ENCODE data around the gene EIF4E2.

EIF4E2 gene

GRCh38 chr2:232586943-232587505 is 36.5 kb downstream of the EIF4E2 start:
- TF ChIP-seq CTCF (conservative IDR thresholded peaks at IDR 0.05; ENCODE audit: low read depth, low read length): no peak
- Histone ChIP-seq H4K20me1 (ENCODE audit: insufficient read depth) (no peaks in the 10 kb centered on the region), H3K4me2 (no peak overlapping the region), H2AFZ (ENCODE audit: low read depth) (no peak overlapping the region), H3K9ac (no peak overlapping the region), H3K27me3 (ENCODE audit: insufficient read depth, low read depth) (no peaks in the 10 kb centered on the region), H3K4me3 (IDR thresholded peaks at IDR 0.05; ENCODE audit: insufficient read depth, low read depth, low read length) (no peak overlapping the region), H3K36me3 (ENCODE audit: insufficient read depth) (no peaks in the 10 kb centered on the region), H3K27ac (no peak overlapping the region), H3K79me2 (ENCODE audit: insufficient read depth, low read depth) (no peaks in the 10 kb centered on the region), H3K4me1 (ENCODE audit: low read depth, poor library complexity, severe bottlenecking) (no peaks in the 10 kb centered on the region)

DNA sequence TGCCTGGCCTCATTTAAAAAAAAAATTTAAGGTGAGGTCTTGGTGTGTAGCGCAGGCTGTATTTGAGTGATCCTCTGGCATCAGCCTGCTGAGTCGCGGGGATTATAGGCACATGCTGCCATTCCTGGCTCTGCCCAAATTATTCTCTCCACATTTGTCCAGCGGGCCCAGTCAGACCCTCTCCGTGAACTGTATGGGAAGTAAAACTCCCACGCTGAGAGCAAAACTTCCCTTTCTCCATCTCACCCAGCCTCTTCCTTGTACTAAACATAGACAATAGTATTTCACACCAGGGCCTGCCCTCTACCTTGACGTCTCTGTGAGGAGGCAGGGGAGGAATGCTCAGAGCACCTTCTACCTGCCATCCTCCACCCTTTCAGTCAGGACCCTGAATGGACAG is 37.0 kb downstream of the EIF4E2 start:
- TF ChIP-seq CTCF (conservative IDR thresholded peaks at IDR 0.05; ENCODE audit: low read depth, low read length): no peak
- Histone ChIP-seq H3K9ac (no peak overlapping the region), H3K4me1 (ENCODE audit: low read depth, poor library complexity, severe bottlenecking) (no peaks in the 10 kb centered on the region), H3K27ac (no peak overlapping the region), H4K20me1 (ENCODE audit: insufficient read depth) (no peaks in the 10 kb centered on the region), H3K4me2 (no peak overlapping the region), H3K79me2 (ENCODE audit: insufficient read depth, low read depth) (no peaks in the 10 kb centered on the region), H2AFZ (ENCODE audit: low read depth) (no peak overlapping the region), H3K27me3 (ENCODE audit: insufficient read depth, low read depth) (no peaks in the 10 kb centered on the region), H3K36me3 (ENCODE audit: insufficient read depth) (no peaks in the 10 kb centered on the region), H3K4me3 (IDR thresholded peaks at IDR 0.05; ENCODE audit: insufficient read depth, low read depth, low read length) (no peak overlapping the region)

DNA sequence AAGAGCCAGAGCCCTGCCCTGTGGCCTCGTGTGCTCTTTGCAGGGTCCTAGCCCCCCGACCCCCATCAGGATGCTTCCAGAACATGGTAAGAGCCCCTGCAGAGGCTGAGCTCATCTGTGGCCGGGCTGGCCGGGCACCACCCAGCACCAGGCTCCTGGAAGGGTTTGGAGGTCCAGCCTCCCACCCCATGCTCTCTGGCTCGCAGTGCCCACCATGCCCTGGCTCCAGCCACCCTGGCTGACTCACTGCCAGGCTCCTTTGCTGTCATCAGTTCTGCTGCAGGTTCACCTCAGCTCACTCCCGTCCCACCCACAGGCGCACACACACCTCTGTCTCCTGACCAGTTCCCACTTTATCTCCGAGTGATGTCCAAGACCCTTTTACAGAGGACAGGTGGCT is 37.5 kb downstream of the EIF4E2 start:
- no peak overlapping the region for H3K9ac ChIP-seq
- H3K27ac ChIP-seq: no peak overlapping the region
- H3K4me2 ChIP-seq: no peak overlapping the region
- no peaks in the 10 kb centered on the region for H3K4me1 ChIP-seq (ENCODE audit: low read depth, poor library complexity, severe bottlenecking)
- no peak for TF ChIP-seq CTCF (conservative IDR thresholded peaks at IDR 0.05; ENCODE audit: low read depth, low read length)
- no peaks in the 10 kb centered on the region for H4K20me1 ChIP-seq (ENCODE audit: insufficient read depth)
- no peak overlapping the region for H2AFZ ChIP-seq (ENCODE audit: low read depth)
- H3K27me3 ChIP-seq (ENCODE audit: insufficient read depth, low read depth): no peaks in the 10 kb centered on the region
- no peaks in the 10 kb centered on the region for H3K36me3 ChIP-seq (ENCODE audit: insufficient read depth)
- no peak overlapping the region for H3K4me3 ChIP-seq (IDR thresholded peaks at IDR 0.05; ENCODE audit: insufficient read depth, low read depth, low read length)
- no peaks in the 10 kb centered on the region for H3K79me2 ChIP-seq (ENCODE audit: insufficient read depth, low read depth)

DNA sequence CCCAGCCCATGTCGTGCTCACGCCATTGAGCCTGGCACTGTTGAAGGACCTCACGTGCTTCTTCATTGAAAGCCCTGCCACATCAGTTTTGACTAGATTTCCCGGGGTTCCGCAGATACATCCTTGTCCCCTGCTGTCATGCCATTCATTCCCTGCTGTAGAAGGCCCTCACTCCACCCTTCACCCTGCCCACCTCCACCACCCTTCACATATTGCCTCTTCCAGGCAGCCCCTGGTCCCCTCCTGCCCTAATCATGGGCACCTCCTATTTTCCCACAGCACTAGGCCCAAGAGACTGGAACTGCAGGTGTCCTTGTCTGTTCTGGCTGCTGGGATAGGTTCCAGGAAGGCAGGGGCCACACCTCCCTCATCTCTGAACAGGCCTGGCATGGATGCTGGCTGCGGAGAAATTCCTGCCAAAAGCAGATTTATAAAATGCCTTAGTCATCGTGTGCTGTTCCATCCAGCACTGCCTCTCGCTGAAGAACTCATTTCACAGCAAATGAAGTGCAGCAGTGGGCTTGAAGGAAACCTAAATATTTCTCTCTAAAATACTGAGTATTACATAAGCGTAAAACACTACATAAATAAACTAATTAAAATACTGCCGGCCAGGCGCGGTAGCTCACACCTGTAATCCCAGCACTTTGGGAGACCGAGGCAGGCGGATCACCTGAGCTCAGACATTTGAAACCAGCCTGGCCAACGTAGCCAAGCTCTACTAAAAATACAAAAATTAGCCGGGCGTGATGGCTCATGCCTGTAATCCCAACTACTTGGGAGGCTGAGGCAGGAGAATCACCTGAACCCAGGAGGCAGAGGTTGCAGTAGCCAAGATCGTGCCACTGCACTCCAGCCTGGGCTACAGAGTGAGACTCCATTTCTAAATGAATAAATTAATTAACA is 38.4 kb downstream of the EIF4E2 start:
- no peaks in the 10 kb centered on the region for H3K4me1 ChIP-seq (ENCODE audit: low read depth, poor library complexity, severe bottlenecking)
- no peaks in the 10 kb centered on the region for H3K79me2 ChIP-seq (ENCODE audit: insufficient read depth, low read depth)
- H3K9ac ChIP-seq: no peak overlapping the region
- H3K27ac ChIP-seq: no peak overlapping the region
- no peak overlapping the region for H3K4me2 ChIP-seq
- no peaks in the 10 kb centered on the region for H3K36me3 ChIP-seq (ENCODE audit: insufficient read depth)
- no peak overlapping the region for H2AFZ ChIP-seq (ENCODE audit: low read depth)
- H4K20me1 ChIP-seq (ENCODE audit: insufficient read depth): no peaks in the 10 kb centered on the region
- no peaks in the 10 kb centered on the region for H3K27me3 ChIP-seq (ENCODE audit: insufficient read depth, low read depth)
- no peak overlapping the region for H3K4me3 ChIP-seq (IDR thresholded peaks at IDR 0.05; ENCODE audit: insufficient read depth, low read depth, low read length)
- no peak for TF ChIP-seq CTCF (conservative IDR thresholded peaks at IDR 0.05; ENCODE audit: low read depth, low read length)

Data from KMS-11 (cell line).